Astrocyte (in vitro differentiated cells and primary cell): ENCODE results near the gene PJA2.

Source experiments
- EZH2 ChIP-seq: IDR thresholded peaks from 2 replicates; pipeline ENCODE4 v1.6.1; 2012; ENCODE audit warnings: mild to moderate bottlenecking, low read length, inconsistent platforms; ENCODE audit not compliant: insufficient read depth
- TF ChIP-seq, protein P1 (sequence below): IDR thresholded peaks from 2 replicates; pipeline ENCODE4 v1.5.1; 2011; ENCODE audit warnings: low read depth, mild to moderate bottlenecking, inconsistent platforms, low read length, moderate library complexity; ENCODE audit not compliant: insufficient read depth

DNA sequence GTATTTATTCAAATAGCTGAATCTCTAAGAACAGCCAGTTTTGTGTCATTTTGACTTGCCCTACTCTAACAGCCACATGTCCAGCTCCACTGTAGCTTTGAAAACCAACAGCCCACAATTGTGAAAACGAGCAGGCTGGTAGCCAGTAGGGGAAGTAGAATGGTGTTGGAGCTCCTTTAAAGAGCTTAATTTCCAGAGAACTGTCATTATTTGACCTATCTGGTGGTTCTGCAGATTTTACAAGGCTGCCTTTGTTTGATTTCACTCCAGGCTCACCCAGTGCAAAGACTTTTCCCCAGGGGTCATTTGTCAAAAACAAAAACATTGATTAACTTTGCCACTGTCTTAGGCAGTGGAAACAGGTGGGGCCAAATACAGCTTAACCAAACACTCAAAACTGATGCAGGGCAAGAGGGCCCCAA is 3.2 kb upstream of the PJA2 start:
- TF ChIP-seq, protein P1, sequence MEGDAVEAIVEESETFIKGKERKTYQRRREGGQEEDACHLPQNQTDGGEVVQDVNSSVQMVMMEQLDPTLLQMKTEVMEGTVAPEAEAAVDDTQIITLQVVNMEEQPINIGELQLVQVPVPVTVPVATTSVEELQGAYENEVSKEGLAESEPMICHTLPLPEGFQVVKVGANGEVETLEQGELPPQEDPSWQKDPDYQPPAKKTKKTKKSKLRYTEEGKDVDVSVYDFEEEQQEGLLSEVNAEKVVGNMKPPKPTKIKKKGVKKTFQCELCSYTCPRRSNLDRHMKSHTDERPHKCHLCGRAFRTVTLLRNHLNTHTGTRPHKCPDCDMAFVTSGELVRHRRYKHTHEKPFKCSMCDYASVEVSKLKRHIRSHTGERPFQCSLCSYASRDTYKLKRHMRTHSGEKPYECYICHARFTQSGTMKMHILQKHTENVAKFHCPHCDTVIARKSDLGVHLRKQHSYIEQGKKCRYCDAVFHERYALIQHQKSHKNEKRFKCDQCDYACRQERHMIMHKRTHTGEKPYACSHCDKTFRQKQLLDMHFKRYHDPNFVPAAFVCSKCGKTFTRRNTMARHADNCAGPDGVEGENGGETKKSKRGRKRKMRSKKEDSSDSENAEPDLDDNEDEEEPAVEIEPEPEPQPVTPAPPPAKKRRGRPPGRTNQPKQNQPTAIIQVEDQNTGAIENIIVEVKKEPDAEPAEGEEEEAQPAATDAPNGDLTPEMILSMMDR: no peak
- no peak for TF ChIP-seq EZH2
